ENCODE results near the gene HPSE2.

- no peak for TF ChIP-seq PPARA (CRISPR knock-in tag; IDR thresholded peaks at IDR 0.05; ENCODE audit: borderline replicate concordance)
- no peak for TF ChIP-seq ARNTL (CRISPR knock-in tag; IDR thresholded peaks at IDR 0.05; ENCODE audit: borderline replicate concordance, low read depth)
- no peak for TF ChIP-seq OSR1 (CRISPR knock-in tag; IDR thresholded peaks at IDR 0.05)
- no peak for TF ChIP-seq TCF4 (CRISPR knock-in tag; IDR thresholded peaks at IDR 0.05; ENCODE audit: borderline replicate concordance)
- no peak for TF ChIP-seq PATZ1 (CRISPR knock-in tag; IDR thresholded peaks at IDR 0.05; ENCODE audit: borderline replicate concordance)
- TF ChIP-seq SNAI2 (CRISPR knock-in tag; IDR thresholded peaks at IDR 0.05): no peak
- TF ChIP-seq BACH2 (CRISPR knock-in tag; IDR thresholded peaks at IDR 0.05; ENCODE audit: borderline replicate concordance): no peak
- TF ChIP-seq RARB (CRISPR knock-in tag; IDR thresholded peaks at IDR 0.05): no peak
Observed at GRCh38 chr10:98967601-98968000, 268.1 kb downstream of the HPSE2 start.
